GM18907 (cell line): ENCODE measurements around the gene CLCA1.

Source experiments
- ATAC-seq: cut with Tn5 transposase; IDR thresholded peaks from one replicate; pipeline ENCODE4 v1.9.1; 2021; ENCODE audit warnings: mild to moderate bottlenecking, moderate library complexity; ENCODE audit not compliant: unreplicated experiment

CLCA1 gene

GRCh38 chr1:86502125-86502646 is 33.5 kb downstream of the CLCA1 start:
- peak; percentile 85 for ATAC-seq

- peak; percentile 32 for ATAC-seq
Observed at GRCh38 chr1:86502721-86503405, 34.1 kb downstream of the CLCA1 start.

DNA sequence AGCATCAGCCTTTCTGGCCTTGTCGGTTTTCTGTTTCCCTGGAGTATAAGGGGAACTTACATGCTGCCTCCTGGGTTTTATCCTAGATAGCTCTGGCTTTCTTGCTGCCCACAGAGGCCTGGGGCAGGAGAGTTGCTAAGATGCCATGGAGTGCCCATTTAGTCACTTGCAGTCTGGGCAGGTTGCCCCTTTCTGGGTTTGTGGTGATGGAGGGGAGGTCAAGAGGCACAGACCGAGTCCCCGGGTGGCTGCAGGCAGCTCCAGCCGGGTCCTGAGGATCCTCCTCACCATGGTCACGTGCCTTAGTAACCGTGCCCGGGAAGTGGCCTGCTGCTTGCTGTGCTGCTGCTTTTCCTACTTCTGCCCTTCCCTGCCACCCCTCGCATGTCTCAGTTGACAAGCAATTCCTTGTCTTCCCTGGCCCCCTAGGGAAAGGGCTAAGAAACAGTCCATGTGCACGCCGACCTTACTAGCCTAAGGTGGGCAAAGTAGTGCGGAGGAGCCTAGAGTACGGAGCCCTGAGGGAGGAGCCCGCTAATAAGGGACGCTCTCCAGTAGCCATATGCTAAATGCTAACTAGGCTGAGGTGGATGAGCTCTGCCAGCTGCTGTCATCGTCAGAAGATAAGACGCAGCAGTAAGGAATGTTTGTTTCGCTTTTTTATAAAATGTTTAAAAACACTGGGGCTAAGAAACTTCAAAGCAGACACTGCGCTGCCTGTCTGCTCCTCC is 34.8 kb downstream of the CLCA1 start:
- ATAC-seq, result no peak

DNA sequence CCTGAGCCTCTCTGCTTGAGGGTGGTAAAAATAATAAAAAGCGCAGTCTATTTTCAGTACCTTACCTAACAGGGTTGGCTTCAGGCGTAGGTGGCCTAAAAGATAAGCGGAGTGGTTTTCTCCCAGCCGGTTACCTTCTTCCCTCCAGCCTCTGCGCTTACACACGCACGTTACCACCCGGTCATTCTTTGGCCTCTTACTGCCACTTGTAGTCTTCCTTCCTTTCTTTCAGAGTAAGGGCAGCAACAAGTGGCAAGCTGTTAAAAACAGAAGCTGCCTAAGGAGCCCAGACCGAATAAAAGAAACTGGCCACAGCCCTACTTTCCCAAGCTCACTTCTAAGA is 35.4 kb downstream of the CLCA1 start:
- no peak for ATAC-seq

GRCh38 chr1:86504895-86505563 is 36.3 kb downstream of the CLCA1 start:
- ATAC-seq, result no peak

DNA sequence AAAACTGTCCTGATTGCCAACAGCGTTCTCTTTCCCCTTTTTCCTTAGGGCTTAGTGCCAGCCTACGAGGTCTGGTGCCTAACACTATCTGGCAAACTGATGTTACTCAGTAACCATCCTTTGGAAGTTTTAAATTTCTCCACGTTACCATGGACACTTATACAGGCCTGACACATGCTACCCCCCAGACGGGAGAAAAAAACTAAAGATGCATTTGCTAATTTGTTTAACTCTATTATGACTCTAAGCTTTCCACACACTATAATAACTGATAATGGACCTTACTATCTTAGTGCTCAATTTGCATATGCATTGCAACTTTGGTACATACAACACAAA is 36.8 kb downstream of the CLCA1 start:
- no peak for ATAC-seq

- no peak for ATAC-seq
Observed at GRCh38 chr1:86507935-86508582, 39.3 kb downstream of the CLCA1 start.

DNA sequence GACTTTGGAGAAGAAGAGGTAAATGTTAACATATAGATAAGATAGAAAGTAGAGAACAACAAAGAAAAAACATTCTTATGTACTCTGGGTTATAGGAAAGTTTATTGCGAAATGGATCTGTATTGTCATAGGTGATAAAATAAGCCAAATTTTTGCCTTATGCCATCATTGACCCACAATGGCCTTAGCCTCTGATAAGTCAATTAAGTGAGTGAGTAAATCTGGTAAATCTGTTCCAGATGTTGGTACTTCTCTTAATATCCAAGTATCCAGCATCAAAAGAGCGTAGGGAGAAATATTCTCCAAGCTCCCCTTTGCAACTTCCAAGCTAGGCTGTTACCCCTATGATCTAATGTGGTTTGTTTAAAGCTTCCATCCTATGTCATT is 39.8 kb downstream of the CLCA1 start:
- no peak for ATAC-seq

GRCh38 chr1:86515597-86515996 is 46.9 kb downstream of the CLCA1 start:
- ATAC-seq, result no peak

- ATAC-seq, result no peak
Observed at GRCh38 chr1:86516335-86516734, 47.6 kb downstream of the CLCA1 start.

DNA sequence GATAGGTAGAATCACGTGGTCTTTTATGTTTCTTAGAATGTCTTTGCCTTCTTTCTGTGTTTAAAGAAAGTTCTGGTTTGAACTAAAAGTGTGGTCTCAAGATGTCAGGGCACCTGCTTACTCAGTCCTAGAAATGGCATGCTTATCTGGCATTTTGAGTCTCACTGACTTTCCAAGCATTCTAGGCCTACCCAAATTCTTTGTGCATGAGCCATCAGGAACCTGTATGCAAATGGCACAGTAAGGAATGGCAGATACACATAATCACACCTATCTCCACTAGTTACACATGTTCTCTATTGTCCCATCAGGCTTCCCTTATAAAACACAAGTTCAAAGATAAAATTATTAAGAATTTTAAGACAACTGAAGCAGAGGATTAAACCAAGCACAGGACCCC is 48.6 kb downstream of the CLCA1 start:
- ATAC-seq, result no peak

- ATAC-seq, result no peak
Observed at GRCh38 chr1:86520789-86521521, 52.2 kb downstream of the CLCA1 start.

DNA sequence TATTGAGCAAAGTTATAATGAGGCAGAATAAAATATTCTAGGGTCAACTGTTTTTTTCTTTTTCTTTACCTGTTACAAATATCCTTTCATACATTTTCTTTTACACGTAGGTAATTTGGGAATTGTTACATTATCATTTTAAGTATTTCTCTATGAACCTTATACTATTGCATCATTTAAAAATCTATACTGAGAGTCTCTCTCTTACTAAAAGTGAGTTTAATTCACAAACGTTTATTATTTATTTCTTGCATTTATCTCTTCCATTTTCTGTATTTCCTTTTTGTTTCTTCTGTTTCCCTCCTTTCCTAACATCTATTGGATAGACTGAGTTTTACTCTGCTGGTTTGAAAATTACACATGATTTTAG is 52.8 kb downstream of the CLCA1 start:
- ATAC-seq, result no peak

GRCh38 chr1:86522240-86522639 is 53.5 kb downstream of the CLCA1 start:
- no peak for ATAC-seq

- no peak for ATAC-seq
Observed at GRCh38 chr1:86523670-86524354, 55.1 kb downstream of the CLCA1 start.

DNA sequence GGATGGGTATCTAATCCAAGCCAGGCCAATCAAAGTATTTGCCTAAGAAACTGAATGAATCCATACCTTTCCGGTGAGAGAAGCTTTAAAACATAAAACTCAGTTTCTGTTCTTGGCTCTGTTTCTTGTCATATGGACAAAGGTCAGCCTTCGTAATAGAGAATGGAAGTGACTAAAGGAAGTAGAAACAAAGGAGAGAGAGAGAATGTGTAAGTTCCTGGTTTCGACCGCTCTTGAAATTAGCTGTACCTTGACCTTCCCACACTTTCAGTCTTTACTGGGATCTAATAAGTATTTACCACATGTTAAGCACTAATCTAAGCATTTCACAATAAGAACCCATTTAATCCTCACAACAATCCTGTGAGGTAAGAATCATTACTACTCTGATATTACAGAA is 58.6 kb downstream of the CLCA1 start:
- ATAC-seq, result no peak

DNA sequence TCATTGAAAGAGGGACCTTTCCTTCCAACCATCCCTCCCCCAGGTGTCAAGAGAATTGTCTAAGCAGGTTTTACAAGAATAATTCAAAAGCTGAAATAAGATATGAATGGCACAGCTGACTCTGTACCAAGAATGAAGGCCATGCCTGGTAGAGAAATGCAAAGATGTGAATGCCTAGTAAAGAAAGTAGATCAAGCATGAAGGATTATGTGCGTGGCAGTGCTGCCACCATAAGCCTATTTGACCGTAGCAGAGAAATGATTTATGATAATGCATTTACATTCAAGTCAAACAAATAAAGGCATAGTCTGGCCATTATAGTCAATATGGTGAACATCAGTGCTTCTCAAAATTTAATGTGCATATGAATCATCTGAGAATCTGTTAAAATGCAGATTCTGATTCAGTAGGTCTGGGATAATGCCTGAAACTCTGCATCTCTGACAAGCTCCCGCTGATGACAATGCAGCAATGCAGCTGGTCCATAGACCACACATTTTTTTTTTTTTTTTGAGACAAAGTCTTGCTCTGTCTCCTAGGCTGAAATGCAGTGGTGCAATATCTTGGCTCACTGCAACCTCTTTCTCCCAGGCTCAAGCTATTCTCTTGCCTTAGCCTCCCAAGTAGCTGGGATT is 61.6 kb downstream of the CLCA1 start:
- no peak for ATAC-seq

DNA sequence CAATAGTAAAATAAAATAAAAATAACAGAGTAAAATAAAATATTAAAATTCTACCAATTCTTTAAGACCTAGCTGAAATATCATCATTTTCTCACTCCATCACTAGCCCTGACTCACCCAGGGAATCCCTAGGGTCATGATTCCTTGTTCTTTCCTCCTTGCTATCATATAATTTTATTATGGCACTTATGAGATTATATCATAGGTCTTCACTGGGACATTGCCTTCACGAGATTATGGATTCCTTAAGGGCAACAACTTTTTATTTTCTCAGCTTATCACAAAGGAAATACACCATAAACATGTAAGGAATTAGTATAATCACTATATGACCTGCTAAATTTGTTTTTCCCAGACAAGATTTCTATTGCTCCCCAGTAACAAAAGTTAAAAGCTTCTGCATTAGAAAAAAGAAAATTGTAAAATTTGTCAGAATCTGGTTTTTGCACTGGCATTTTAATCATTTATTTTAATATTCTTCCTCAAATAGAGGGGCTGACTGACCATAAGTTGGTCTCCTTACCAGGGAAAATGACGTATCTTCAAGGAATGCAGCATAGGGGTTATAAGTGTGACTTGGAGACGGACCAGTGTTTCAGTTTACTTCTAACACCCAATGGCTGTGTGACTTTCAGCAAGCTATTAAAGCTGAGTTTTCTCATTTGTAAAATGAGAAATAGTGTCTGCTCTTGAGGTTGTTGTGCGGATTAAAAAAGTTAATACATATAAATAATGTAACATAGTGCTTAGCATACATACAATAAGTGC is 69.4 kb downstream of the CLCA1 start:
- ATAC-seq, result no peak

- ATAC-seq, result no peak
Observed at GRCh38 chr1:86538775-86539174, 70.0 kb downstream of the CLCA1 start.
